GM18499 (cell line): ENCODE measurements around the gene HNRNPCL2.
"Not testable (repeated sequence)": the region's sequence is repeated elsewhere in the genome, so short reads cannot be mapped to it uniquely, and the experiment has no call there.

Experiments used
- ATAC-seq: cut with Tn5 transposase; IDR thresholded peaks from one replicate; pipeline ENCODE4 v1.9.1; 2021; ENCODE audit warnings: moderate number of reproducible peaks; ENCODE audit not compliant: insufficient read depth, unreplicated experiment

The HNRNPCL2 gene

GRCh38 chr1:13116754-13117153 lies at the start of gene HNRNPCL2:
Gene HNRNPCL2 (minus strand): TSS chr1:13116854. CDS start chr1:13116400, 454 bp downstream.
- not testable (repeated sequence) for ATAC-seq

- not testable (repeated sequence) for ATAC-seq
These were observed 48.9 kb upstream of the HNRNPCL2 start, which contains the start of gene HNRNPCL4 for GRCh38 chr1:13165531-13165930. Gene HNRNPCL4 (minus strand): TSS chr1:13165631. CDS start chr1:13165467, 164 bp downstream.

DNA sequence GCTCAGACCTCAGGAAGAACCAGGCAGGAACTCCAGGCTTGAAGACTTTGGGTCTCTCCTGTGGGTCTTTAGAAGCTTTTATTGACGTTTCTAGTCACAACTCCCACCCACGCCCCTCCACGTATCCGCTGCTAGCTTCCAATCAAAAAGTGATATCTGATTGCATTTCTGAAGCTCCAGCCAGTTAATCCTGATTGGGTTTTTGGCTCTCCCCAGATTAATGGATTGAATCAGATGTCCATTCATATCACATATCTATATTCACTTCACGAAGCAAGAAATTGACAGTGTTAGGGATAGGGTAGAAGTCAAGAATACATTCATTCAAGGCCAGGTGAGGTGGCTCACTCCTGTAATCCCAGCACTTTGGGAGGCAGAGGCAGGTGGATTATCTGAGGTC lies 39.3 kb upstream of the HNRNPCL2 start, which contains the start of gene PRAMEF26:
TSS of gene PRAMEF26 (minus strand) at position 101 of the 400 bp plus-strand sequence. CDS start 2,914 bp downstream, outside the sequence.
- ATAC-seq: not testable (repeated sequence)

- ATAC-seq: not testable (repeated sequence)
These were observed 46.2 kb downstream of the HNRNPCL2 start, which contains the start of gene PRAMEF25 for GRCh38 chr1:13070474-13070873. Gene PRAMEF25 (plus strand): TSS chr1:13070774. CDS start chr1:13073694, 2,920 bp downstream.
